ENCODE measurements around the gene PRXL2B.

Gene PRXL2B

DNA sequence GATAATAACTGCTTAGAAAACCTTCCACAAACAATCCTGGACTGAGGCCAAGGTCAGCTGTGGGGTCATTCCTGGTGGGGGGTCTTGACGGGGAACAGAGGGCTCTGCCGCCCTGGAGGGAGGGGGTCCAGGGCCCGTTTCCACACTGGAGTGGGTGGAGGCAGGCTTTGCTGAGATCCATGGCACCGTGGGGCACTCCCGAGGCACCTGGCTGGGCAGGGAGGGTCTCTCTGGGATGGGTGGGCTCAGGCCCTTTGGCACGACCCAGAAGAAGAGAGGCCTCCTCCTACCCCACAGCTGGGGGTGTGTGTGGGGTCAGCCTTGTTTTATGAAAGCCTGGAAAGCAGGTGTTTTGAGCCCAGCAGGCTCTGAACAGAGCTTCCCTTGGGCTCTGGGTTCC is 41.2 kb downstream of the PRXL2B start:
- no peaks in the 10 kb centered on the region for H3K36me3 ChIP-seq (ENCODE audit: control insufficient read depth, insufficient read depth, low read length)
- H3K4me1 ChIP-seq (ENCODE audit: control insufficient read depth, insufficient read depth, low read length) = peaks cover 4% of the 10 kb centered on the region
- no peak overlapping the region for H3K4me3 ChIP-seq (ENCODE audit: low read depth, low read length)
- no peak overlapping the region for H3K9ac ChIP-seq (ENCODE audit: low read depth, low read length)
- H3K9me3 ChIP-seq (ENCODE audit: control insufficient read depth, insufficient read depth, low read length) = no peaks in the 10 kb centered on the region
- H3K27me3 ChIP-seq (ENCODE audit: control insufficient read depth, insufficient read depth, low read length) = peaks cover 37% of the 10 kb centered on the region

DNA sequence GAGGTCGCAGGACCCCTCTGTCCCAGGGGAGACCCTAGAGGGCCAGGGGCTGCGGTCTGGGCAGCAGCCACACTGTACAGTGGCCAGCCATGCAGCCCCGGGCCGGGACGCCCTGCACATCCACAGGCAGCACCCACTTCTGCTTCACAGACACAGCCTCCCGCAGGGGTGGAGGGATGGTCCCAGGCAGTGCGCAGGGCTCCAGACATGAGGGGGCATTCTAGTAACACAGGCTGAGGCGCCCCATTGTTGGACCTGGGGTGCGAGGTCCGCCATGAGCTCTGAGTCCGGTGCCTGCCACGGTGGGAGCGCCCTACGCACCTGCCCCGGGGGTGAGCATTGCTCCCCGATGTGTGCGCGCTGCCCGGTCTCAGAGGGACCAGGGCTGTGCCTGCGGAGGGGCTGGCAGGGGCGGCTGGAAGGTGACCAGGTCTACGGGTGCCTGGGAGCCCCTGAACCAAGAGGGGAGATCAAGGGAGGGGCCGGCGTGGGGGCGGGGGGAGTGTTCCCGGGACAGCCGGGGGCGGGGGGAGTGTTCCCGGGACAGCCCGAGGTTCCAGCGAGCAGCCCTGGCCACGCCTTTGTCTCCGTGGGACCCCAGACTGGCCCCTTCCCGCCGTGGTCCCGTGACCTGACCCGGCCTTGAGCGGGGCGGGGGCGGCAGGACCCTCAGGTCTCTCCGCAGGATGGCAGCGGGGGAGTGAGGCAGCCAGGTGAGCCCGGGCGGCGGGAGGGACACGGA is 41.8 kb downstream of the PRXL2B start:
- no peaks in the 10 kb centered on the region for H3K9me3 ChIP-seq (ENCODE audit: control insufficient read depth, insufficient read depth, low read length)
- peak overlapping the region; percentile 52 for H3K4me3 ChIP-seq (ENCODE audit: low read depth, low read length)
- H3K36me3 ChIP-seq (ENCODE audit: control insufficient read depth, insufficient read depth, low read length) = no peaks in the 10 kb centered on the region
- peaks cover 4% of the 10 kb centered on the region for H3K4me1 ChIP-seq (ENCODE audit: control insufficient read depth, insufficient read depth, low read length)
- H3K27me3 ChIP-seq (ENCODE audit: control insufficient read depth, insufficient read depth, low read length) = peaks cover 37% of the 10 kb centered on the region
- no peak overlapping the region for H3K9ac ChIP-seq (ENCODE audit: low read depth, low read length)

DNA sequence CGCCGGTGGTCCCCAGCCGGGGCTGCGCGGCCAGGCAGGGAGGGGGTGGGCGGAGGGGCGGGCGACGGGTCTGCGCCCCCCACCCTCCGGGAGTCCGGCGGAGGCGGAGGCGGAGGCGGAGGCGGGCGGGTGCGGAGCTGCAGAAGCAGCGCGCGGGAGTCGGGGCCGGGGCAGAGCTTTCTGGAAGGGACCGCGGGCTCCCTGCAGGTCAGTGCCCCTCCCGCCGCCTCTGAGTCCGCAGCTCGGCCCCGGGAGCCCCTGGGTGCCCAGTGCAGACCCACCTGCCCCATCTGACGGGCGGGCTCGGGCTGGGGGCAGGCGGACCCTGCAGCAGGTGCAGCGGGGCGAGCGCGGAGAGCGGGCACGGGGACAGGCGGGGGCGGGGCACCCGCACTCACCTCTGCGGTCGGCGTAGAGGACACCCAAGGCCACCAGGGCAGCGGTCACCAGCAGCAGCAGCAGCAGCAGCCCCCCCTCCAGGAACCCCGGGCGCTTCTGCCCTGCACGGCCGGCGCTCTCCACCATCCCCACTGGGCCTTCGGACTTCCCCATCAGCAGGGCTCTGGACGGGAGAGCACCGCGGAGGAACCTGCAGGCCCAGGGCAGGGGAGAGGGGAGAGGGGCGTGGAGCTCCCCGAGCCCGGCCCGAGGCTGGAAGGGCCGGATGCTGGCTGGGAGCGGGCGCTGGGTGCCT is 42.5 kb downstream of the PRXL2B start:
- Histone ChIP-seq H3K27me3 (ENCODE audit: control insufficient read depth, insufficient read depth, low read length) (peaks cover 37% of the 10 kb centered on the region), H3K36me3 (ENCODE audit: control insufficient read depth, insufficient read depth, low read length) (no peaks in the 10 kb centered on the region), H3K9ac (ENCODE audit: low read depth, low read length) (no peak overlapping the region), H3K9me3 (ENCODE audit: control insufficient read depth, insufficient read depth, low read length) (no peaks in the 10 kb centered on the region), H3K4me3 (ENCODE audit: low read depth, low read length) (peak overlapping the region; percentile 52), H3K4me1 (ENCODE audit: control insufficient read depth, insufficient read depth, low read length) (peaks cover 4% of the 10 kb centered on the region)

DNA sequence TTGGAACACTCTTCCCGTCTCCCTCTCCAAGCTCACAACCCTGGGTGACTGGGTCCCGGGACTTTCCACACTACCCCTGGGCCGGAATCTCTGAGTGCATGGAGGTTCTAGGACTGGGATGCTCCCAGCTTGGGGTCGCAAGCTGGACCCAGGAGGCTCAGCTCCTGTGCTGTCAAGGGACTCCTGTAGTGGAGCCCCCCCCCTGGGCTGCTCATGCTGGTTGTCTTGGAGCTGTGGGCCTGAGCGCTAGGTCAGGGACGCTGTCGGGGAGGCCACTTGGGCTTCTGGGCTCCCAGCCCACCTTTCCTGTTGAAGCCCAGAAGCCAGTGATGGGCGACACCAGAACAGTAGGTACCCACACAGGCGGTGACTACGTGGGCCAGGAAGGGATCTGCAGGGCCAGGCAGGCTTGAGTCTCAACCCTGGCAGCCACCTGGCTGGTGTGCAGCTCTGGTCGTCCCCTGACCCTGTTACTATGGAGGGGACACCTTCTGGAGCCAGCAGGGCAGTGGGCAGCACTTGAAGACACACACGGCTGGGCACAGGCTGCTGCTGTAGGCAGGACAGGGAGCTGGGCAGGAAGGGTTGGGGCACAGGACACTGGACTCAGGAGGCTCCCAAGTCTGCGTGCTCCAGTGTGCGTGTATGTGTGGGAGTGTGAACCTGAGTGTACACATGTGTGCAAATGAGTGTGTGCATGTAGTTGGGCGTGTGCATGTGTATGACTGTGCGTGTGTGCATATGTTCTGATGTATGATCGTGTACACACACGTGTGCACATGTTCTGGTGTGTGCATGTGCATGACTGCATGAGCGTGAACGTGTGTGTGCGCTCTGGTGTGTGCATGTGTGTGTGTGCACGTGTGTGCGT is 43.3 kb downstream of the PRXL2B start:
- Histone ChIP-seq H3K27me3 (ENCODE audit: control insufficient read depth, insufficient read depth, low read length) (peaks cover 37% of the 10 kb centered on the region), H3K4me3 (ENCODE audit: low read depth, low read length) (peak overlapping the region; percentile 37), H3K9ac (ENCODE audit: low read depth, low read length) (no peak overlapping the region), H3K36me3 (ENCODE audit: control insufficient read depth, insufficient read depth, low read length) (no peaks in the 10 kb centered on the region), H3K9me3 (ENCODE audit: control insufficient read depth, insufficient read depth, low read length) (no peaks in the 10 kb centered on the region), H3K4me1 (ENCODE audit: control insufficient read depth, insufficient read depth, low read length) (peaks cover 4% of the 10 kb centered on the region)

DNA sequence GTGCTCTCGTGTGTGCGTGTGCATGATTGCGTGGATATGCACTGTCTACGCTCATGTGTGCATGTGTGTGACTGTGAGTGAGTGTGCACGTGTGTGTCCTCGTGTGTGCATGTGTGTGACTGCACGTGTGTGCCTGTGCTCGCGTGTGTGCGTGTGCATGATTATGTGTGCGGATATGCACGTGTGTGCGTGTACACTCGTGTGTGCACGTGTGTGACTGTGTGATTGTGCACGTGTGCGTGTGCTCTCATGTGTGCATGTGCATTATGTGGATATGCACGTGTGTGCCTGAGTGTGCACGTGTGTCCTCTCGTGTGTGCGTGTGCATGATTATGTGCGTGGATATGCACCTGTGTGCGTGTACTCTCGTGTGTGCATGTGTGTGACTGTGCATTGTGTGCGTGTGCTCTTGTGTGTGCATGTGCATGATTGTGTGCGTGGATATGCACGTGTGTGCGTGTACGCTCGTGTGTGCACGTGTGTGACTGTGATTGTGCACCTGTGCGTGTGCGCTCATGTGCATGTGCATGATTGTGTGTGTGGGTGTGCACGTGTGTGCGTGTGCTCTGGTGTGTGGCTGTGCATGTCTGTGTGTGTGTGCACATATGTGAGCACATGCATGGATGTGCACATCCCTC is 44.0 kb downstream of the PRXL2B start:
- peaks cover 4% of the 10 kb centered on the region for H3K4me1 ChIP-seq (ENCODE audit: control insufficient read depth, insufficient read depth, low read length)
- H3K27me3 ChIP-seq (ENCODE audit: control insufficient read depth, insufficient read depth, low read length) = peaks cover 37% of the 10 kb centered on the region
- no peak overlapping the region for H3K4me3 ChIP-seq (ENCODE audit: low read depth, low read length)
- H3K36me3 ChIP-seq (ENCODE audit: control insufficient read depth, insufficient read depth, low read length) = no peaks in the 10 kb centered on the region
- no peak overlapping the region for H3K9ac ChIP-seq (ENCODE audit: low read depth, low read length)
- H3K9me3 ChIP-seq (ENCODE audit: control insufficient read depth, insufficient read depth, low read length) = no peaks in the 10 kb centered on the region

DNA sequence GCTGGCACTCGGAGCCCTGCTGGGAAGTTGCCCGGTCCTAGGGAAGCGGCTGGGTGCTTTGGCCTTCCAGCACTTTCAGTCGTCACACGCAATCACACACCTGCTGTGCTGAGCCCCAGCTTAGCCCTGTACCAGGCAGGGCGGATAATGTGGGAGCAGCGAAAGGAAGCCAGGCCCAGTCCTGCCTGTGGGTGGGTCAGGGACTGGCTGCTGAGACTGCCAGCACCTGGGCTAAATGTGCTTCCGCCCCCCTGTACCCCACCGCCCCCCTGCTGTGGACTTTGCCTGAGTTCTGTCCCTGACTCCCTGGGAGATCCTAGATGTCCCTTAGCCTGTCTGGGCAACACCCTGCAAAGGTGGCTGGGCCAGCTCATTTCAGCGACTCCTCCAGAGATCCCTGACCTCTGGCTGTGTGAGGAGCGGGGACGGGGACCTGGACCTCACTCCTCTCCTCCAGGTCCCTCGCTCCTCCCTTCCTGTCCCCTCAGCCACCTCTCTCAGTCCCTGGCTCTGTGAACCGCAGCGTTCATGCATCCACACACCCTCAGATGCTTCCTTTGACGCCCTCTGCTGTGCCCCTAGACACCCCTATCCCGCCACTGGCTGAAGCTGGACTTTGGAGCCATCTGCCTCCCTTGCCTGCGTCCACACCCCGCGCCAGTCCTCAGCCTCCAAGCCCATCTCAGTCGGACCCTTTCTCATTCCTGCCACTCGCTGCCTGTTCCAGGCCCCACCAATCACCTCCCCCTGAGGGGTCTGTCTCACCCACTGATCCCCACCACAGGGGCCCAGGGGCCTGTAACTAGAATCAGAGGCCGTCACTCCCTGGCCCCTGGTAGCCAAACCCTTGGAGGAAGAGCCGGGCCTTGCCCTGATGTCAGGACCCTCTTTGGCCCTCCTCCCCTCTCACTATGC is 44.8 kb downstream of the PRXL2B start:
- H3K9me3 ChIP-seq (ENCODE audit: control insufficient read depth, insufficient read depth, low read length) = no peaks in the 10 kb centered on the region
- H3K4me3 ChIP-seq (ENCODE audit: low read depth, low read length) = no peak overlapping the region
- no peak overlapping the region for H3K9ac ChIP-seq (ENCODE audit: low read depth, low read length)
- peaks cover 37% of the 10 kb centered on the region for H3K27me3 ChIP-seq (ENCODE audit: control insufficient read depth, insufficient read depth, low read length)
- H3K4me1 ChIP-seq (ENCODE audit: control insufficient read depth, insufficient read depth, low read length) = peaks cover 4% of the 10 kb centered on the region
- no peaks in the 10 kb centered on the region for H3K36me3 ChIP-seq (ENCODE audit: control insufficient read depth, insufficient read depth, low read length)

DNA sequence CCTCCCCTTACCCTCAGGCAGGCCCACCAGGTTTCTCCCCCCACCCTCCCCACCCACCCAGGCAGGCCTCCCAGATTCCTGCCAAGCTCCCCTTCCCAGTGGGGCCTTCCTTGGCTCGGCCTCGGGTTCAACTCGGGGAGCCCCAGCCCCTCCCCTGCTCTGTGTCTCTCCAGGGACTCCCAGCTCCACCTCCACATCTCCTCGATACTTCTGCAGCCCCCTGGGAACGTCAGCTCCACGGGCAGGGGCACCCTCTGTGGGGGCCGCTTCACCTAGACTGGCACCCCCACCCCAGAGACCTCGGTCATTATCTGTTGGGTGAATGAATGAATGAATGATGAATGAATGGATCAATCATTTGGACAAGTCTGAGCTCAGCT is 45.5 kb downstream of the PRXL2B start:
- H3K27me3 ChIP-seq (ENCODE audit: control insufficient read depth, insufficient read depth, low read length) = peaks cover 33% of the 10 kb centered on the region
- H3K9me3 ChIP-seq (ENCODE audit: control insufficient read depth, insufficient read depth, low read length) = peaks cover 3% of the 10 kb centered on the region
- H3K36me3 ChIP-seq (ENCODE audit: control insufficient read depth, insufficient read depth, low read length) = no peaks in the 10 kb centered on the region
- H3K4me3 ChIP-seq (ENCODE audit: low read depth, low read length) = no peak overlapping the region
- no peak overlapping the region for H3K9ac ChIP-seq (ENCODE audit: low read depth, low read length)
- peaks cover 4% of the 10 kb centered on the region for H3K4me1 ChIP-seq (ENCODE audit: control insufficient read depth, insufficient read depth, low read length)

DNA sequence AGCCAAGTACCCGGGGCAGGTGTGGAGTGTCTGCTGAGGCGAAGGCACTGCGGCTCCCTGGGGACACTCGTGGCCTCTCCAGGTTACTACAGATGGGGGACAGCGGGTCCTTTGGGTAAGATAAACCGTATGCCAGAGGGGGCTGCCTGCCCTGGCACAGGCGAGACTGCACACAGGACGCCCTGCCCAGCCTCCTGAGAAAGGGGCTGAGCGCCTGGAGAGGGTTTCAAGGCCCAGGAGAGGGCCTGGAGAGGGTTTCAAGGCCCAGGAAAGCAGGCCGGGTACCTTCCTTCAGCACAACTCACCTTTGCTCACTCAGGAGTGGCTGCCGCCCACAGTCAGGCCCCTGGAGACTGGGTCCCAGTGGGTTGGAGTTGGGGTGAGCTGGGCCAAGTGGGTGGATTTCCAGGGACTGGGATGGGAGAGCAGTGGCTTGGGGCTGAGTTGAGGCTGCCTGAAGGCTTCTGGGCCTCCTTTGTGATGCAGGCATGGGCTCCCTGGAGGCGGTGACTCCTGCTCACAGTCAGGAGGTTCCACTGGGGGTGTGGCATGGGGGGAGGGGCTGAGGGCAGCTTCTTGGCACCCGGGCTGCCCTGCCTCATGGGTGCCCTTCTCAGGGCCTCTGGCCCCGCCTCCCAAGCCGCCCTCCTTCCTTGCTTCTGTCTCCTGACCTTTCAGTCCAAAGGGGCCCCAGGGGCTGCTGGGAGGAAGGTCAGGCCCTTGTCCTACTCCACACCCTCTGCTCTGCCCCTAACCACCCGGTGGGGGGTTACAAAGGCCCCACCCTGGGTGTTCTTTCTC is 46.2 kb downstream of the PRXL2B start, which contains the start of gene MMEL1:
TSS of gene MMEL1 (minus strand) at position 456 of the 801 bp plus-strand sequence. CDS start 3,532 bp downstream, outside the sequence.
- peaks cover 4% of the 10 kb centered on the region for H3K4me1 ChIP-seq (ENCODE audit: control insufficient read depth, insufficient read depth, low read length)
- no peak within 1 kb of the TSS for H3K9ac ChIP-seq (ENCODE audit: low read depth, low read length)
- no peaks in the 10 kb centered on the region for H3K36me3 ChIP-seq (ENCODE audit: control insufficient read depth, insufficient read depth, low read length)
- H3K4me3 ChIP-seq (ENCODE audit: low read depth, low read length) = no peak within 1 kb of the TSS
- H3K9me3 ChIP-seq (ENCODE audit: control insufficient read depth, insufficient read depth, low read length) = peaks cover 4% of the 10 kb centered on the region
- H3K27me3 ChIP-seq (ENCODE audit: control insufficient read depth, insufficient read depth, low read length) = peaks cover 30% of the 10 kb centered on the region

DNA sequence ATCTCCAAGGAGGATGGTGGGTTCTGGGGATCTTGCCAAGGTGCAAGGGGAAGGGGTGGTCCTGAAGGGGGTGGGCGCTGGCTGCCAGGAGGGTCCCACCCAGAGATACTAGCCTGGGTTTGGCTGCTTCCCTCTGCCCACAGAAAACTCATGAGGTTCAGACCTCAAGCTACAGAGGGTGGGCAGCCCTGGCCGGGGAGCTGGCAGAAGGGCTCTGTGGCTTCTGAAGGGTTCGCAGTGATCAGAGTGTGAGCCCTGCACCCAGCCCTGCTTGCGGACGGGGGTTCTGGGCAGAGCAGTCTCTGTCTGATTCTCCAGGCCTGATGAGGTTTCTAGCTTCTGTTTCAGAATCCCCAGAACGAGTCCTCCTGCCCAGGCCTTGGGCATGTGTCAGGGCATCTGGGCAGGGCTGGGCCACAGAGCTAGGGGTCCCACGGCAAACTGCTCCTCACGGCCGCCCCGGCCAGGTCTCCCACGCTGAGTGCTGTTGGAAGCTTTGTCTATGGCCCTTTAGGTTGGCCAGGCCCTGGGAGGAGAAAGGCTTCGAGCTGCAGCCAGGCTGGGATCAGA is 46.9 kb downstream of the PRXL2B start:
- no peaks in the 10 kb centered on the region for H3K36me3 ChIP-seq (ENCODE audit: control insufficient read depth, insufficient read depth, low read length)
- H3K9me3 ChIP-seq (ENCODE audit: control insufficient read depth, insufficient read depth, low read length) = peaks cover 4% of the 10 kb centered on the region
- H3K4me1 ChIP-seq (ENCODE audit: control insufficient read depth, insufficient read depth, low read length) = peaks cover 4% of the 10 kb centered on the region
- no peak overlapping the region for H3K9ac ChIP-seq (ENCODE audit: low read depth, low read length)
- no peak overlapping the region for H3K4me3 ChIP-seq (ENCODE audit: low read depth, low read length)
- peaks cover 30% of the 10 kb centered on the region for H3K27me3 ChIP-seq (ENCODE audit: control insufficient read depth, insufficient read depth, low read length)

DNA sequence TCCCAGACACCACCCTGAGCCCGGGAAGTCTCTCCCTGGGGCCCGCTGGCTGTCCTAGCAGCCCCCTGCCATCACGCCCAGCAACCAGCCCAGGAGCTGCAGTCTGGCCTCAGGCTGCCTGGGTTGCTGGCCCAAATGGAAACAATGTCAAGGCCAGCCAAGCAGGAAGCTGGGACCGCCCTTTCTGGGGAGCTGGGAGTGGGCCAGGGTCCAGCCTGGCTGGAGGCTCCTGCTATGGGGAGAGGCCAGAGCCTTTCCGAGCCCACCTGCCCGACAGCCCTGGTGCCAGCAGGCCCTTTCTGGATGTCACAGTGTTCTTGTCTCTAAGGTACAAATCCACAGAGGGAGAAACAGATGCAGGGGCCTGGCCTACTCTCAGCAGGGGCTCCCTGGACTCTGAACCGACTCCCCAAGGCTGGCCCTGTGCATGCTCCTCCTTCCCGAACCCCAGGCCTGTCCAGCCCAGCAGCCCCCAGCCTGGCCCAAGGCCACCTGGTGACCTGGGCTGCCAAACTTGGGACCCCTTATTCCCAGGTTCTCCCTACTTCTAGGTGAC is 47.4 kb downstream of the PRXL2B start:
- Histone ChIP-seq H3K9me3 (ENCODE audit: control insufficient read depth, insufficient read depth, low read length) (peaks cover 4% of the 10 kb centered on the region), H3K36me3 (ENCODE audit: control insufficient read depth, insufficient read depth, low read length) (no peaks in the 10 kb centered on the region), H3K4me1 (ENCODE audit: control insufficient read depth, insufficient read depth, low read length) (peaks cover 4% of the 10 kb centered on the region), H3K9ac (ENCODE audit: low read depth, low read length) (no peak overlapping the region), H3K27me3 (ENCODE audit: control insufficient read depth, insufficient read depth, low read length) (peaks cover 30% of the 10 kb centered on the region), H3K4me3 (ENCODE audit: low read depth, low read length) (no peak overlapping the region)

Measured in iPS-15b (cell line).